DMS153 treated with DMSO at 0.1 percent for 48 hours (cell line): ENCODE measurements around the gene HECW1.

Source experiments
- DNase-seq: peaks from one replicate; lab custom pipeline; 2025; ENCODE audit not compliant: unreplicated experiment; lab: John Stamatoyannopoulos, UW

Gene HECW1

GRCh38 chr7:43248961-43249822 is 136.7 kb downstream of the HECW1 start:
- no peak for DNase-seq

GRCh38 chr7:43249823-43250145 is 137.3 kb downstream of the HECW1 start:
- DNase-seq: no peak

- peak; percentile 74 for DNase-seq
These were observed 148.8 kb downstream of the HECW1 start for GRCh38 chr7:43260980-43261878.

GRCh38 chr7:43265139-43265538 is 152.7 kb downstream of the HECW1 start:
- no peak for DNase-seq

GRCh38 chr7:43273939-43274719 is 161.7 kb downstream of the HECW1 start:
- DNase-seq: no peak

GRCh38 chr7:43274752-43275151 is 162.3 kb downstream of the HECW1 start:
- no peak for DNase-seq

GRCh38 chr7:43276547-43276946 is 164.1 kb downstream of the HECW1 start:
- no peak for DNase-seq

- DNase-seq: no peak
These were observed 165.7 kb downstream of the HECW1 start for GRCh38 chr7:43278088-43278644.

GRCh38 chr7:43281268-43281667 is 168.8 kb downstream of the HECW1 start:
- DNase-seq: no peak

GRCh38 chr7:43283706-43284105 is 171.3 kb downstream of the HECW1 start:
- DNase-seq: no peak

- no peak for DNase-seq
These were observed 177.4 kb downstream of the HECW1 start for GRCh38 chr7:43289826-43290225.

GRCh38 chr7:43290978-43291377 is 178.5 kb downstream of the HECW1 start:
- no peak for DNase-seq

- DNase-seq: no peak
These were observed 179.3 kb downstream of the HECW1 start for GRCh38 chr7:43291789-43292188.

- no peak for DNase-seq
These were observed 179.9 kb downstream of the HECW1 start for GRCh38 chr7:43292384-43292783.

GRCh38 chr7:43294080-43294630 is 181.7 kb downstream of the HECW1 start:
- no peak for DNase-seq

GRCh38 chr7:43295429-43295828 is 183.0 kb downstream of the HECW1 start:
- DNase-seq: no peak

- no peak for DNase-seq
These were observed 183.9 kb downstream of the HECW1 start for GRCh38 chr7:43296306-43296705.

- no peak for DNase-seq
These were observed 186.2 kb downstream of the HECW1 start for GRCh38 chr7:43298617-43299016.

- no peak for DNase-seq
These were observed 187.7 kb downstream of the HECW1 start for GRCh38 chr7:43300121-43300520.

GRCh38 chr7:43302211-43302711 is 189.8 kb downstream of the HECW1 start:
- no peak for DNase-seq
